GM12878 (cell line): ENCODE measurements around the gene NCAPH2.

Experiments
- NRF1 ChIP-seq: conservative IDR thresholded peaks from 2 replicates; pipeline ENCODE4 v1.6.1; 2011; ENCODE audit warnings: mild to moderate bottlenecking, low read depth, low read length, improper control_type of control experiment
- TF ChIP-seq, protein P1 (sequence below), 3 experiments: IDR thresholded peaks in 2 of 3; conservative IDR thresholded peaks in 1 of 3; 2 replicates each; pipeline ENCODE4 v1.5.1; 2011; ENCODE audit warnings: low read depth in 3 of 3, low read length in 3 of 3, mild to moderate bottlenecking in 3 of 3, control low read depth in 2 of 3, moderate library complexity in 2 of 3, inconsistent platforms in 1 of 3, mixed read lengths in 1 of 3; ENCODE audit not compliant: control insufficient read depth in 2 of 3, insufficient read depth in 1 of 3; ENCODE audit errors: extremely low read depth in 1 of 3

DNA sequence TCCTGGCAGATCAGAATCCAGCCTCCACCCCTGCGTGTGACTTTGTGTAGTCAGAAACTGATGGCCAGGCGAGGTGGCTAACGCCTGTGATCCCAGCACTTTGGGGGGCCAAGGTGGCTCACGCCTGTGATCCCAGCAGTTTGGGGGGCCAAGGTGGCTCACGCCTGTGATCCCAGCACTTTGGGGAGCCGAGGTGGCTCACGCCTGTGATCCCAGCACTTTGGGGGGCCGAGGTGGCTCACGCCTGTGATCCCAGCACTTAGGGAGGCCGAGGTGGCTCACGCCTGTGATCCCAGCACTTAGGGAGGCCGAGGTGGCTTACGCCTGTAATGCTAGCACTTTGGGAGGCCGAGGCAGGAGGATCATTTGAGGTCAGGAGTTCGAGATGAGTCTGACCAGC, 5.2 kb downstream of the NCAPH2 start:
- TF ChIP-seq, protein P1, sequence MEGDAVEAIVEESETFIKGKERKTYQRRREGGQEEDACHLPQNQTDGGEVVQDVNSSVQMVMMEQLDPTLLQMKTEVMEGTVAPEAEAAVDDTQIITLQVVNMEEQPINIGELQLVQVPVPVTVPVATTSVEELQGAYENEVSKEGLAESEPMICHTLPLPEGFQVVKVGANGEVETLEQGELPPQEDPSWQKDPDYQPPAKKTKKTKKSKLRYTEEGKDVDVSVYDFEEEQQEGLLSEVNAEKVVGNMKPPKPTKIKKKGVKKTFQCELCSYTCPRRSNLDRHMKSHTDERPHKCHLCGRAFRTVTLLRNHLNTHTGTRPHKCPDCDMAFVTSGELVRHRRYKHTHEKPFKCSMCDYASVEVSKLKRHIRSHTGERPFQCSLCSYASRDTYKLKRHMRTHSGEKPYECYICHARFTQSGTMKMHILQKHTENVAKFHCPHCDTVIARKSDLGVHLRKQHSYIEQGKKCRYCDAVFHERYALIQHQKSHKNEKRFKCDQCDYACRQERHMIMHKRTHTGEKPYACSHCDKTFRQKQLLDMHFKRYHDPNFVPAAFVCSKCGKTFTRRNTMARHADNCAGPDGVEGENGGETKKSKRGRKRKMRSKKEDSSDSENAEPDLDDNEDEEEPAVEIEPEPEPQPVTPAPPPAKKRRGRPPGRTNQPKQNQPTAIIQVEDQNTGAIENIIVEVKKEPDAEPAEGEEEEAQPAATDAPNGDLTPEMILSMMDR (IDR thresholded peaks at IDR 0.05 in 2 of 3, conservative IDR thresholded peaks at IDR 0.05 in 1 of 3; ENCODE audit: control insufficient read depth in 2 of 3, extremely low read depth in 1 of 3, insufficient read depth in 1 of 3, low read depth in 3 of 3, low read length in 3 of 3), result no peak
- TF ChIP-seq NRF1, result no peak
